ENCODE measurements around the gene COL16A1. TPM values are rescaled to one million over a fixed set of nuclear protein-coding genes. Genes with fewer than 3 reads are reported as not detected.

The COL16A1 gene
- total RNA-seq, 1 donor from 2014 or later = 0.22 TPM

- Mint-ChIP-seq H3K9me3 (no peaks in the 10 kb centered on the region), H3K27me3 (ENCODE audit: insufficient read depth, low read depth) (peaks cover 5% of the 10 kb centered on the region), H3K36me3 (no peaks in the 10 kb centered on the region), H3K4me3 (no peak overlapping the region), H3K4me1 (peaks cover 3% of the 10 kb centered on the region), H3K27ac (no peak overlapping the region)
- Histone ChIP-seq H3K9me3 (ENCODE audit: low read depth) (no peaks in the 10 kb centered on the region), H3K4me3 (no peak overlapping the region), H2AFZ (replicated peaks) (no peak overlapping the region), H4K20me1 (ENCODE audit: low read depth) (no peaks in the 10 kb centered on the region), H3K9ac (no peak overlapping the region), H3F3A (ENCODE audit: low read depth) (no peaks in the 10 kb centered on the region), H3K36me3 (no peaks in the 10 kb centered on the region), H3K4me2 (no peak overlapping the region), H3K27ac (no peak overlapping the region), H3K27me3 (no peaks in the 10 kb centered on the region), H3K4me1 (peaks cover 8% of the 10 kb centered on the region), H3K79me2 (ENCODE audit: low read depth) (no peaks in the 10 kb centered on the region)
- DNase-seq (ENCODE audit: low spot score) = no peak
- TF ChIP-seq EZH2 (IDR thresholded peaks at IDR 0.05) = no peak
- no peak for TF ChIP-seq CTCF (IDR thresholded peaks at IDR 0.05)
- TF ChIP-seq EZH2phosphoT487 (IDR thresholded peaks at IDR 0.05) = no peak
These were observed 94.2 kb downstream of the COL16A1 start for GRCh38 chr1:31609514-31610118.

GRCh38 chr1:31607360-31607759 is 96.5 kb downstream of the COL16A1 start:
- Mint-ChIP-seq H3K36me3 (no peaks in the 10 kb centered on the region), H3K27me3 (ENCODE audit: insufficient read depth, low read depth) (peaks cover 5% of the 10 kb centered on the region), H3K9me3 (no peaks in the 10 kb centered on the region), H3K4me3 (no peak overlapping the region), H3K4me1 (no peaks in the 10 kb centered on the region), H3K27ac (no peak overlapping the region)
- H3K4me1 ChIP-seq = no peaks in the 10 kb centered on the region
- TF ChIP-seq CTCF (IDR thresholded peaks at IDR 0.05) = no peak
- TF ChIP-seq EZH2 (IDR thresholded peaks at IDR 0.05) = no peak
- no peak for TF ChIP-seq EZH2phosphoT487 (IDR thresholded peaks at IDR 0.05)
- H3K9me3 ChIP-seq (ENCODE audit: low read depth) = no peaks in the 10 kb centered on the region
- no peak for DNase-seq (ENCODE audit: low spot score)
- no peak overlapping the region for H3K4me3 ChIP-seq
- no peak overlapping the region for H3K4me2 ChIP-seq
- no peaks in the 10 kb centered on the region for H3K36me3 ChIP-seq
- H3K9ac ChIP-seq = no peak overlapping the region
- H3K27me3 ChIP-seq = no peaks in the 10 kb centered on the region
- H3K27ac ChIP-seq = no peak overlapping the region
- no peaks in the 10 kb centered on the region for H3F3A ChIP-seq (ENCODE audit: low read depth)
- no peak overlapping the region for H2AFZ ChIP-seq (replicated peaks)
- H3K79me2 ChIP-seq (ENCODE audit: low read depth) = no peaks in the 10 kb centered on the region
- no peaks in the 10 kb centered on the region for H4K20me1 ChIP-seq (ENCODE audit: low read depth)

GRCh38 chr1:31605908-31606427 is 97.8 kb downstream of the COL16A1 start:
- Histone ChIP-seq H3K36me3 (no peaks in the 10 kb centered on the region), H4K20me1 (ENCODE audit: low read depth) (no peaks in the 10 kb centered on the region), H3K9ac (no peak overlapping the region), H3K79me2 (ENCODE audit: low read depth) (no peaks in the 10 kb centered on the region), H3K9me3 (ENCODE audit: low read depth) (no peaks in the 10 kb centered on the region), H3K4me1 (no peaks in the 10 kb centered on the region), H2AFZ (replicated peaks) (no peak overlapping the region), H3K27me3 (no peaks in the 10 kb centered on the region), H3K27ac (no peak overlapping the region), H3K4me3 (no peak overlapping the region), H3K4me2 (no peak overlapping the region), H3F3A (ENCODE audit: low read depth) (no peaks in the 10 kb centered on the region)
- TF ChIP-seq EZH2 (IDR thresholded peaks at IDR 0.05) = no peak
- TF ChIP-seq EZH2phosphoT487 (IDR thresholded peaks at IDR 0.05) = no peak
- TF ChIP-seq CTCF (IDR thresholded peaks at IDR 0.05) = no peak
- H3K27me3 Mint-ChIP-seq (ENCODE audit: insufficient read depth, low read depth) = peaks cover 5% of the 10 kb centered on the region
- H3K4me1 Mint-ChIP-seq = no peaks in the 10 kb centered on the region
- no peaks in the 10 kb centered on the region for H3K36me3 Mint-ChIP-seq
- DNase-seq (ENCODE audit: low spot score) = no peak
- no peak overlapping the region for H3K4me3 Mint-ChIP-seq
- no peak overlapping the region for H3K27ac Mint-ChIP-seq
- no peaks in the 10 kb centered on the region for H3K9me3 Mint-ChIP-seq

Other genes with a start within 250 kb of the COL16A1 start
- gene TINAGL1, start 127.5 kb downstream of the COL16A1 start, total RNA-seq (ENCODE audit: low replicate concordance) = not detected in 2 replicates
- gene HCRTR1, start 86.3 kb downstream of the COL16A1 start, total RNA-seq (ENCODE audit: low replicate concordance) = 0.06 TPM in 1 of 2 replicates, not detected in the other
- 30.7 and 47.7 TPM in 2 replicates for gene PEF1, start 59.1 kb downstream of the COL16A1 start, total RNA-seq (ENCODE audit: low replicate concordance)
- gene ADGRB2, start 60.3 kb upstream of the COL16A1 start, total RNA-seq (ENCODE audit: low replicate concordance) = 7.1 and 21.2 TPM in 2 replicates
- 1.4 and 3.1 TPM in 2 replicates for gene SPOCD1, start 112.0 kb upstream of the COL16A1 start, total RNA-seq (ENCODE audit: low replicate concordance)
- gene PTP4A2, start 234.4 kb upstream of the COL16A1 start, total RNA-seq (ENCODE audit: low replicate concordance) = 211 and 540 TPM in 2 replicates